HG03432 (cell line): ENCODE results near the gene SPATA33.
"Not testable (repeated sequence)": the region's sequence is repeated elsewhere in the genome, so short reads cannot be mapped to it uniquely, and the experiment has no call there.

Source experiments
- ATAC-seq: cut with Tn5 transposase; IDR thresholded peaks from one replicate; pipeline ENCODE4 v1.9.1; 2021; ENCODE audit warnings: mild to moderate bottlenecking, moderate library complexity; ENCODE audit not compliant: unreplicated experiment

The SPATA33 gene

GRCh38 chr16:89658221-89658879, 714 bp downstream of the SPATA33 start:
- ATAC-seq, result no peak

- no peak for ATAC-seq
These were observed 2.5 kb downstream of the SPATA33 start for GRCh38 chr16:89660146-89660545.

GRCh38 chr16:89661215-89661614, 3.6 kb downstream of the SPATA33 start:
- no peak for ATAC-seq

- ATAC-seq, result not testable (repeated sequence)
These were observed 6.6 kb downstream of the SPATA33 start for GRCh38 chr16:89664238-89664637.

GRCh38 chr16:89667000-89667399, 9.4 kb downstream of the SPATA33 start:
- not testable (repeated sequence) for ATAC-seq

GRCh38 chr16:89667633-89668032, 10.0 kb downstream of the SPATA33 start:
- no peak for ATAC-seq

- no peak for ATAC-seq
These were observed 11.1 kb downstream of the SPATA33 start for GRCh38 chr16:89668790-89669158.

GRCh38 chr16:89669755-89670154, 12.1 kb downstream of the SPATA33 start:
- ATAC-seq, result no peak

GRCh38 chr16:89670496-89671431, 13.1 kb downstream of the SPATA33 start:
- ATAC-seq, result no peak

- ATAC-seq, result not testable (repeated sequence)
These were observed 13.9 kb downstream of the SPATA33 start for GRCh38 chr16:89671565-89671964.

- ATAC-seq, result no peak
These were observed 14.7 kb downstream of the SPATA33 start for GRCh38 chr16:89672177-89672941.

- ATAC-seq, result no peak
These were observed 20.6 kb downstream of the SPATA33 start for GRCh38 chr16:89678258-89678657.

- ATAC-seq, result no peak
These were observed 28.3 kb downstream of the SPATA33 start for GRCh38 chr16:89685916-89686315.

GRCh38 chr16:89686520-89687091, 29.0 kb downstream of the SPATA33 start, which contains the start of gene CDK10:
Gene CDK10, plus strand, starts transcription at chr16:89686689. Its CDS starts 22 bp downstream, at chr16:89686711.
- peak; percentile 81 for ATAC-seq

- ATAC-seq, result peak; percentile 40
These were observed 29.7 kb downstream of the SPATA33 start for GRCh38 chr16:89687092-89687940.

- no peak for ATAC-seq
These were observed 30.8 kb downstream of the SPATA33 start for GRCh38 chr16:89688395-89688794.

GRCh38 chr16:89689142-89689541, 31.5 kb downstream of the SPATA33 start:
- ATAC-seq, result no peak

- ATAC-seq, result not testable (repeated sequence)
These were observed 32.0 kb downstream of the SPATA33 start for GRCh38 chr16:89689621-89690020.

- ATAC-seq, result no peak
These were observed 32.8 kb downstream of the SPATA33 start for GRCh38 chr16:89690392-89690901.
